Measurements from ENCODE around the gene TSPAN15. TPM values are rescaled to one million over a fixed set of nuclear protein-coding genes. Genes with fewer than 3 reads are reported as not detected.

Gene TSPAN15
- total RNA-seq, 2 experiments from 2014 or later, result 0.58 to 1.2 TPM

DNA sequence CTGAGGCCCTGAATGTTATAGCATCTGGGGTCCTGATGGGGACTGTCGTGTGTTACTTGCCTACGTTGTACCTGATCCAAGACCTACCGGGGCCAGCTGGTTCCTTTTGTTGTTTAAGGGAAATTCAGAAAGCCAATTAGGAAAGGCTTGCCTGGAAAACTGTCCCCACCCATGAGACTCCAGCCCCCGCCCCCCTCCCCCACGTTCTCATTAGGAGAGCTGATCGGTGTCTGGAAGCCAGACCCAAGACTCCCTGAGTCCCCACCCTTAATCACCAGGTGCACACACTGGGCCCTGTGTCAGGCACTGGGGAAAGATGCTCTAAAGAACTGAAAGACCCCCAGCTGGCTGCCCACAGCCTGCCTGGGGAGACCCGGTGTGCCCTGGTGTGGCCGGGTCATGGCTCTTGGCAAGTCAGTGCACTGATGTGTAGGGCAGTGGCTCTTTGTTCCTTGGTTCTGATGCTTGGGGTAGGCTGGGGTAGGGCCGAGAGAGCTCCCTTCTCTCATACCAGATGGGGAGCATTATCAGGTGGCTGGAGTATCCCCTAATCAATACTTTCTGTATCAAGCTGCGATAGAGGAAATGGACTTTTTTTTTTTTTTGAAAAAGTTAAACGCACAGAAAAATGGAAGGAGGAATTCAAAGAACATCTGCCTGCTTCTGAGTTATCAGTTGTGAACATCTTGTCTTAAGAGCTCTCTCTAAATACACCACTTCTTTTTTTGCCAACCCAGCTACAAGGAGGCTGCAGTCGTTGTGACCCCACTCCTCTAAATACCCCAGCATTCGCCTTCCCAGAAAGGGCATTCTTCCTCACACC is 16.9 kb downstream of the TSPAN15 start:
- DNase-seq (no peak), ATAC-seq (no peak)
- CTCF ChIA-PET, result interaction anchor here (3.2 kb wide), 1 partner anchor 19 kb away, joined by 11 read pairs; no protein-coding TSS in a partner anchor
- H3K27ac Mint-ChIP-seq, result no peak overlapping the region
- intact Hi-C loops (cut with micrococcal nuclease), result no loop called here
- no peaks in the 10 kb centered on the region for H3K36me3 Mint-ChIP-seq (ENCODE audit: low read depth)
- peaks cover 2% of the 10 kb centered on the region for H3K27me3 Mint-ChIP-seq
- H3K4me1 Mint-ChIP-seq (ENCODE audit: low read depth), result peaks cover 6% of the 10 kb centered on the region
- TF ChIP-seq, protein P1, sequence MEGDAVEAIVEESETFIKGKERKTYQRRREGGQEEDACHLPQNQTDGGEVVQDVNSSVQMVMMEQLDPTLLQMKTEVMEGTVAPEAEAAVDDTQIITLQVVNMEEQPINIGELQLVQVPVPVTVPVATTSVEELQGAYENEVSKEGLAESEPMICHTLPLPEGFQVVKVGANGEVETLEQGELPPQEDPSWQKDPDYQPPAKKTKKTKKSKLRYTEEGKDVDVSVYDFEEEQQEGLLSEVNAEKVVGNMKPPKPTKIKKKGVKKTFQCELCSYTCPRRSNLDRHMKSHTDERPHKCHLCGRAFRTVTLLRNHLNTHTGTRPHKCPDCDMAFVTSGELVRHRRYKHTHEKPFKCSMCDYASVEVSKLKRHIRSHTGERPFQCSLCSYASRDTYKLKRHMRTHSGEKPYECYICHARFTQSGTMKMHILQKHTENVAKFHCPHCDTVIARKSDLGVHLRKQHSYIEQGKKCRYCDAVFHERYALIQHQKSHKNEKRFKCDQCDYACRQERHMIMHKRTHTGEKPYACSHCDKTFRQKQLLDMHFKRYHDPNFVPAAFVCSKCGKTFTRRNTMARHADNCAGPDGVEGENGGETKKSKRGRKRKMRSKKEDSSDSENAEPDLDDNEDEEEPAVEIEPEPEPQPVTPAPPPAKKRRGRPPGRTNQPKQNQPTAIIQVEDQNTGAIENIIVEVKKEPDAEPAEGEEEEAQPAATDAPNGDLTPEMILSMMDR (IDR thresholded peaks at IDR 0.05), result no peak
- POLR2A ChIA-PET, result no interaction called here
- no peaks in the 10 kb centered on the region for H3K9me3 Mint-ChIP-seq
- no peak overlapping the region for H3K4me3 Mint-ChIP-seq

DNA sequence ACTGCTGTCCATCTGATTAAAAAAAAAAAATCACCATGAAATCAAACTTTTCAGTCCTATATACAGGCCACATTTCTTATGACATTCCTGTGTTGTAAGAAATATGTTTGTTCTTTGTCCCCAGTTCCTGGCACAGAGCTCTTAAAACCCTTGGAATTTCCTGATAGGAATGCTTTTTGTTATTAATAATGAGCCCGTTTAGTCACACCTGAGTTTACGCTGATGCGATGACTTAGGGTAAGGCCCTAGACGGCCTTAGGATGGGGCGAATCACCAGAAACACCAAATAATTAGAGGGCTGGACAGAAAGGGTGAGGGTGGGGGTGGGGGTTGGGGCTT is 17.5 kb downstream of the TSPAN15 start:
- Mint-ChIP-seq H3K27ac (no peak overlapping the region), H3K9me3 (no peaks in the 10 kb centered on the region), H3K4me1 (ENCODE audit: low read depth) (peaks cover 5% of the 10 kb centered on the region), H3K36me3 (ENCODE audit: low read depth) (no peaks in the 10 kb centered on the region), H3K27me3 (peaks cover 3% of the 10 kb centered on the region), H3K4me3 (no peak overlapping the region)
- DNase-seq (no peak), ATAC-seq (no peak)
- intact Hi-C loops (cut with micrococcal nuclease), result no loop called here
- TF ChIP-seq, protein P1 (IDR thresholded peaks at IDR 0.05), result no peak
- ChIA-PET CTCF (interaction anchor here (3.2 kb wide), 1 partner anchor 19 kb away, joined by 11 read pairs; no protein-coding TSS in a partner anchor), POLR2A (no interaction called here)

DNA sequence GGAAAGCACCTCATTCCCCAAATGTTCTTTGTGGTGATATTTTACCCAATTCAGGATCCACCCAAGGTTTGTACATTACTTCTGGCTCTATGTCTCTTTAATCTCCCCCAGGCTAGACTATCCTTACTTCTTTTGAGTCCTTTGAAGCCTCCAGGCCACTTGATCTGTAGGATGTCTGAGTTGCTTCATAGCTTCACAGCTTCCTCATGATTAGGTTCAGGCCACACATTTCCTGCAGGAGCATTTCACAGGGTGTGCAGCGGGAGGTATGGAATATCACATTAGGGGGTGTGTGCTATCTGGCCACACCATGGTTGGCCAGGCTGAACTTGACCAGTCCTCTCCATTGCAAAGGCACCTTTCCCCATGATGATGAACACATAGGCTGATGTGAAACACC is 18.7 kb downstream of the TSPAN15 start:
- H3K36me3 Mint-ChIP-seq (ENCODE audit: low read depth), result no peaks in the 10 kb centered on the region
- DNase-seq, result no peak
- ChIA-PET POLR2A (no interaction called here), CTCF (interaction anchor here (3.0 to 3.2 kb wide), 2 partner anchors 20 to 45 kb away, joined by 7 to 11 read pairs; no protein-coding TSS in a partner anchor)
- H3K4me3 Mint-ChIP-seq, result no peak overlapping the region
- no peak for ATAC-seq
- intact Hi-C loops (cut with micrococcal nuclease), result no loop called here
- peaks cover 5% of the 10 kb centered on the region for H3K4me1 Mint-ChIP-seq (ENCODE audit: low read depth)
- H3K9me3 Mint-ChIP-seq, result no peaks in the 10 kb centered on the region
- H3K27ac Mint-ChIP-seq, result no peak overlapping the region
- TF ChIP-seq, protein P1 (IDR thresholded peaks at IDR 0.05), result no peak
- peaks cover 3% of the 10 kb centered on the region for H3K27me3 Mint-ChIP-seq

DNA sequence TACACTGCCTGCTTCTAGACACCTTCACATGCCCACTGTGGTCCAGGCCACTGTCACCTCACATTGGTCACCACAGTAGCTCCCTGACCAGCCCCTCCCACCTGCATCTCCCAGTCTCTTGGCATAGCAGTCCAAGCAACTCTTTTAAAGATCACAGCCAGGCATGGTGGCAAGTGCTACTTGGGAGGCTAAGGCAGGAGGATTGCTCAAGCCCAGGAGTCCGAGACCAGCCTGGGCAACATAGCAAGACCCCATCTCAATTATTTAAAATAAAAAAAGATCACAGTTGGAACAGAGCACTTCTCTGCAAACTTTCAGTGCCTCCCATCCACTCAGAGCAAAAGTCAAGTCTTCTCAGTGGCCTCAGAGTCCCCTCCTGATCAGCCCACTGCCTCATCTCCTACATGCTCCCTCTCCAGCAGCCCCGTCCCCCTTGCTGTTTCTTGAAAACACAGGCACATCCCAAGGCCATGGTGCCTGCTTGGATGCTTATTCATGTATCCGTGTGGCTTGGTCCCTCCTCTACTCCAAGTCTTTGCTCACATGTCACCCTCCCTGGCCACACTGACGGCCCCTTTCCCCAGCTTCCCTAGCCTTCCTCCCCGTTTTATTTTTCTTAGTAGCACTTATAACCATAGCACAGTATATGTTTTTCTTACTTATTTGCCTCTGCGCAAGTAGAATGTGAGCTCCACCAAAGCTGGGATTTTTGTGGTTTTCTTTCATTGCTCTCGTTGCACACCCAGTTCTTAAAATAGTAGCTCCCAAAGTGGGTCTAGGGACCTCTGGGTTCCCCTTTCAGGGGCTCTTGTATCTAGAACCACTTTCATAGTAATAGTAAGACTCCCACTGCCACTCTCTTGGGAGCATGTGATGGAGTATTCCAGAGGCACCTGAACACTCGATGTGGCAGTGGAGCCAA is 19.5 kb downstream of the TSPAN15 start:
- intact Hi-C loops (cut with micrococcal nuclease), result no loop called here
- TF ChIP-seq, protein P1 (IDR thresholded peaks at IDR 0.05), result no peak
- no peak overlapping the region for H3K27ac Mint-ChIP-seq
- peaks cover 3% of the 10 kb centered on the region for H3K27me3 Mint-ChIP-seq
- no peak overlapping the region for H3K4me3 Mint-ChIP-seq
- H3K4me1 Mint-ChIP-seq (ENCODE audit: low read depth), result no peaks in the 10 kb centered on the region
- no peaks in the 10 kb centered on the region for H3K9me3 Mint-ChIP-seq
- POLR2A ChIA-PET, result no interaction called here
- ATAC-seq (no peak), DNase-seq (no peak)
- H3K36me3 Mint-ChIP-seq (ENCODE audit: low read depth), result no peaks in the 10 kb centered on the region
- CTCF ChIA-PET, result interaction anchor here (0.8 to 3.0 kb wide), 3 partner anchors 21 to 45 kb away, joined by 3 to 7 read pairs (median 6); partner anchors contain the start of gene TSPAN15
